NCI-H2196 treated with DMSO at 0.1 percent for 48 hours (cell line): ENCODE measurements around the gene SIGLEC14.

Experiments used
- DNase-seq: peaks from one replicate; lab custom pipeline; 2025; ENCODE audit not compliant: unreplicated experiment; lab: John Stamatoyannopoulos, UW

SIGLEC14 gene

GRCh38 chr19:51626675-51627074 is 19.9 kb downstream of the SIGLEC14 start:
- DNase-seq, result no peak

GRCh38 chr19:51621178-51621577 is 25.4 kb downstream of the SIGLEC14 start:
- DNase-seq, result no peak

- no peak for DNase-seq
These were observed 30.6 kb downstream of the SIGLEC14 start for GRCh38 chr19:51615991-51616390.

- no peak for DNase-seq
These were observed 31.8 kb downstream of the SIGLEC14 start for GRCh38 chr19:51614789-51615188.

- DNase-seq, result no peak
These were observed 36.0 kb downstream of the SIGLEC14 start for GRCh38 chr19:51610576-51610975.

GRCh38 chr19:51607920-51608562 is 38.6 kb downstream of the SIGLEC14 start:
- no peak for DNase-seq

- DNase-seq, result no peak
These were observed 39.5 kb downstream of the SIGLEC14 start for GRCh38 chr19:51607077-51607476.

GRCh38 chr19:51602189-51602854 is 44.3 kb downstream of the SIGLEC14 start:
- DNase-seq, result no peak

- no peak for DNase-seq
These were observed 45.6 kb downstream of the SIGLEC14 start for GRCh38 chr19:51600940-51601580.

- DNase-seq, result no peak
These were observed 47.5 kb downstream of the SIGLEC14 start for GRCh38 chr19:51599084-51599483.

GRCh38 chr19:51598159-51598915 is 48.3 kb downstream of the SIGLEC14 start:
- DNase-seq, result no peak

GRCh38 chr19:51595190-51596175 is 51.1 kb downstream of the SIGLEC14 start:
- DNase-seq, result no peak

GRCh38 chr19:51594774-51595109 is 51.9 kb downstream of the SIGLEC14 start:
- no peak for DNase-seq

GRCh38 chr19:51593969-51594773 is 52.5 kb downstream of the SIGLEC14 start:
- DNase-seq, result peak; percentile 91

- no peak for DNase-seq
These were observed 53.3 kb downstream of the SIGLEC14 start for GRCh38 chr19:51593138-51593890.
